Thymus (tissue), 11 donors: Measurements from ENCODE around the gene NGDN. TPM values are rescaled to one million over a fixed set of nuclear protein-coding genes. Genes with fewer than 3 reads are reported as not detected.

Experiments
- DNase-seq, 9 donors: peaks; one replicate each; pipeline ENCODE4 v3.0.0-alpha.2; 2013; ENCODE audit warnings: low spot score in 9 of 9, low read depth in 6 of 9, missing footprints in 1 of 9
- H3K27ac ChIP-seq, 2 donors: one replicate each; pipeline ENCODE4 v1.5.1; 2013; ENCODE audit warnings: control low read depth in 1 of 2, low read depth in 1 of 2, low read length in 1 of 2, mild to moderate bottlenecking in 1 of 2, moderate library complexity in 1 of 2
- H3K27me3 ChIP-seq, 2 donors: one replicate each; pipeline ENCODE4 v1.5.1; 2013; ENCODE audit warnings: low read length in 1 of 2; ENCODE audit not compliant: control insufficient read depth in 2 of 2, insufficient read depth in 1 of 2
- H3K36me3 ChIP-seq, 2 donors: one replicate each; pipeline ENCODE4 v1.5.1; 2013; ENCODE audit warnings: low read length in 1 of 2, mild to moderate bottlenecking in 1 of 2, moderate library complexity in 1 of 2; ENCODE audit not compliant: control insufficient read depth in 2 of 2, insufficient read depth in 2 of 2
- H3K4me1 ChIP-seq, 2 donors: one replicate each; pipeline ENCODE4 v1.5.1; 2013; ENCODE audit warnings: low read length in 2 of 2; ENCODE audit not compliant: control insufficient read depth in 2 of 2, insufficient read depth in 2 of 2
- H3K4me3 ChIP-seq, 2 donors: one replicate each; pipeline ENCODE4 v1.5.1; 2013; ENCODE audit warnings: low read length in 2 of 2, control low read depth in 1 of 2, mild to moderate bottlenecking in 1 of 2
- H3K9me3 ChIP-seq, 2 donors: one replicate each; pipeline ENCODE4 v1.5.1; 2013; ENCODE audit warnings: low read length in 1 of 2, mild to moderate bottlenecking in 1 of 2; ENCODE audit not compliant: control insufficient read depth in 2 of 2, insufficient read depth in 1 of 2
- WGBS: extraction: QIAGEN DNeasy Blood & Tissue Kit; methylation state at CpG from one replicate; pipeline ENCODE4 v1.1.7; 2013; 5-methylcytosine and 5-hydroxymethylcytosine counted together
- polyA plus RNA-seq: library from polyadenylated mRNA; stranded (reverse); fragments of 200-250 nt; gene quantifications from one replicate; pipeline ENCODE4 v1.2.3, GENCODE V29; 2013
- total RNA-seq: library from RNA; stranded (reverse); fragments of 120-200 nt; gene quantifications from one replicate; pipeline ENCODE4 v1.2.4, GENCODE V29; 2013
- donor health status: healthy.

Gene NGDN
- total and polyA plus RNA-seq, 2 donors = 49.6 to 66.0 TPM

DNA sequence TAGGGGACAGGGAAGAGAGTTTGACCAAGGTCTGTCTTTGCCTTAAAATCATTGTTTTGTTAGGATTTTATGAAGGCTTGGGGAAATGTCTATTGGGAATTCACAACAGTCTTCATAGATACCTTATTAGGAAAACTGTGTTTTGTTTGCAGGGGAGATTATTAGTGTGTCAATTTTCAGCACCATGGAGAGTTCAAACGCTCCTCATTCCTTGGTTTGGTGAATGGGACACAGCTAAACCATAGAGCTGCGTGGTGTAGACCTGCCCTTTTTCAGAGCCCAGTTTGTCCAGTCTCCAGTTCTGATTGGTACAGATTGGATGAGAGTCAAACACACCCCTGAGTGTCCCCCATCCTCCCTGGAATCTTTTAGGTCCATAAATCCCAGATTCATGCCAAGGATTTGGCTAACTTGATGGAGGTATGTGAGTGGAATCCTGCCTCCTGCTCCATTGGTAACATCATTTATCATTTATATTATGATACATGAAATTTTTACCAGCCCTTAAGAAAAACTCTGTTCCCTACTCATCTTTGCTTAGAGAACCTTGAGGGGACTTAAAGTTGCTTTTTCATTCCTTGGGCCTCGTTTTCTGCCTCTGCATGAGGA is 12.0 kb downstream of the NGDN start:
- peak in 2 of 9 donors; percentile 22 to 31 for DNase-seq
- no peak overlapping the region for H3K27ac ChIP-seq
- H3K27me3 ChIP-seq = no peaks in the 10 kb centered on the region
- H3K36me3 ChIP-seq = peaks cover 20 to 26% of the 10 kb centered on the region in 2 donors
- WGBS = 95% methylated on average over 3 of the region's 3 CpGs
- no peak overlapping the region for H3K4me3 ChIP-seq
- H3K9me3 ChIP-seq = no peaks in the 10 kb centered on the region
- peaks cover 0 to 14% of the 10 kb centered on the region in 2 donors for H3K4me1 ChIP-seq

DNA sequence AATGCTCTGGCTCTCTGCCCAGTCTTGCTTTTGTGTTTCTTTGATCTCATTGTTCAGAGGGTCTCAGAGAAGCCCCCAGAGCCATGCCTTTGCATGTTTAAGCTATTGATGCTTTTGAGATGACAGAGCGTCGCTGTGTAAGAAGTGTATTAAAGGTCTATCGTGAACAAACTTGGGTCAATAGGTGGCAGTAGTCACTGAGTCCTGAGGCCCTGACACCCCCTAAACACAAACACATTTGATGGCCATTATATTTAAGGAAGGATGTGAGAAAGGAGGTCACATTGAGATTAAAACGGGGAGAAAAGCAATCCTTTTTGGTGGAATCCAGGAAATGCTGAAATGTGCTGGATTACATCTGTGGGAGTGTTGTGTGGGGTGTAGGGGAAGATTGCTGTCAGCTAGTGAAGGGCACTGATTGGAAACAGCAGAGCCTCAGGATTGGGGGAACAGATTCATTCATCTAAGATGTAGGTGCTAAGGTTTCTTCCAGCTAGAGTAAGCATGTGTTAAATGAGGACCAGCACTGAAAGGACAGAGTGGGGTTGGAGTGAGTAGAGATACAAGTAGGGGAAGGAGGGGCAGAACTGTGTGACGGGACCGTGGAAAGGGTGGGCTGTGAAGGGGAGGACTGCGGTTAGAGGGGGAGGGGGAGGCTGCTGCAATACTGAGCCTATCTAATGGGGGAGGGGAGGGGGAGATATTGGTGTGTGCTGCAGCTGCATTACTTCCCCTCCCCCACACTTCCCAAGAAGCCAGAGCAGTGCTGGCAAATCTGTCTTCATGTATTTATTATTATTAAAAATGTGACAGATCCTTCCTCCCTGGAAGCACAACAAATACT is 12.7 kb downstream of the NGDN start:
- Histone ChIP-seq H3K27me3 (no peaks in the 10 kb centered on the region), H3K36me3 (peaks cover 14 to 18% of the 10 kb centered on the region in 2 donors), H3K4me3 (no peak overlapping the region), H3K4me1 (peaks cover 0 to 14% of the 10 kb centered on the region in 2 donors), H3K27ac (no peak overlapping the region), H3K9me3 (no peaks in the 10 kb centered on the region)
- peak in 3 of 9 donors; percentile 25 to 38 (median 30) for DNase-seq
- WGBS = 89% methylated on average over 7 of the region's 7 CpGs

DNA sequence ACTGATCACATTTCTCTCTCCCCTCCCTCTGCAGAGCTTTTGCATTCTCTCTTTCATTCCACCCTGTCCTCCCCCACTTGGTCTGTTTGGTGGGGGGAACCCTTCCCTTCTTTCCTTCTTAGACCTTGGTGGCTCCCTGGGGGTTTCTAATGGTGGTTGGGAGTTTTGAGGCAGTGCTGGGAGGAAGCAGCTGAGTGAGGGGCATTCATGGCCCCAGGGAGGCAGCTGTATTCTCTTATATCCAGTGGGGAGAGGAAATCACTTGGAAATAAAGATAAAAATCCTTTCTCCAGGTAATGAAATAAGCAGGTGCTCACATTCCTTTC is 13.3 kb downstream of the NGDN start:
- DNase-seq = no peak
- Histone ChIP-seq H3K27me3 (no peaks in the 10 kb centered on the region), H3K4me3 (no peak overlapping the region), H3K36me3 (peaks cover 8 to 13% of the 10 kb centered on the region in 2 donors), H3K4me1 (peaks cover 0 to 14% of the 10 kb centered on the region in 2 donors), H3K27ac (peak overlapping the region in 1 of 2 donors; percentile 24), H3K9me3 (no peaks in the 10 kb centered on the region)

DNA sequence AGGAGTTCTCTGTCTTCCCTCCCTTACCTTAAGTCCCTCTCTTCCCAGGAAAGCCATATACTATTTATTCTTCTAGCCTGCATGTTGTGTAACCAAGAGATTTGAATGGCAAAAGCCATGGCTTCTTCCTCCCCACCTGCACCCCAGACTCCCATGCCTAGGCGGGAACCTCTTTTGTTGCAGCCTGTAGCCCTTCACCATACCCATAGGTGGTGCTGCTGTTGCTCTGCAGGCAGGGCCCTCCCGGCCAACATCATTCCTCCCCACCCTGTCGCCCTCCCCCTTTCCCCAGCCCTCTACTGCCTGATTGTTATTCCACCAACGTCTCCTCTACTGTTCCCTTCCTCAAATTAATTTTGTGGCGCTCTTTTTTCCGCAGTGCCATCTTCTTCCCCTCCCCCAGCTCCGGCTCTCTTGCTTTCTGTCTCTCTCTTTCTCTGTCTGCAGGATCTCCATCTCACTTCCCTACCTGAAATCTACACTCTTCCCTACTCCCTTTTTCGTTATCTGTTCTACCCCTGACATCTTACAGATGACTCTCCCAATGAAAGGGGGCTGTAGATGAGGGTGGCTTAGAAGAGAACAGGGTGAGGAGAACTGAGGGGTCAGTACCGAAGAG is 13.8 kb downstream of the NGDN start:
- peaks cover 7 to 10% of the 10 kb centered on the region in 2 donors for H3K36me3 ChIP-seq
- WGBS = 78% methylated on average over 9 of the region's 9 CpGs

DNA sequence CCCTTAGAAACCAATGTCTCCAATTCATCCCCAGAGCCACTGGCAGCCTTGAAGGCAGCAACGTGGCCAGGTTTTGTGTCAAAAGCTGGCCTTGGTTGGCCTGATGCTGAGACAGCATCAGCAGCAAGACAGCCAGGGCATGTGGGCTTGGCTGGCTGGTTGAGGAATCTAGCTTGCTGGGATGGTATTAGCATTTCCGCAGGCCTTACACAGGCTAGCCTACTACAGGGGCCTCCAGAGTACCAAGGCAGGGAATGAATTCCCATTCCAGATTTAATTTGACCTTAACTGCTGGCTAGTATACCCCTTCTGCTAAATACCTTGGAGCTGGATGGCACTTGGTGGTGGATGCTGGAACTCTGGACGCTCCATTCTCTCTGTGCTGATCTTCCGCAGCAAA is 15.8 kb downstream of the NGDN start:
- WGBS = 98% methylated on average over 4 of the region's 4 CpGs
- no peaks in the 10 kb centered on the region for H3K27me3 ChIP-seq
- peaks cover 0 to 14% of the 10 kb centered on the region in 2 donors for H3K4me1 ChIP-seq
- no peaks in the 10 kb centered on the region for H3K9me3 ChIP-seq
- no peak overlapping the region for H3K4me3 ChIP-seq
- H3K27ac ChIP-seq = no peak overlapping the region
- H3K36me3 ChIP-seq = peaks cover 6 to 7% of the 10 kb centered on the region in 2 donors
- no peak for DNase-seq

More for the DNA sequence above, 13.8 kb downstream of the NGDN start:
- no peaks in the 10 kb centered on the region for H3K27me3 ChIP-seq
- no peak overlapping the region for H3K4me3 ChIP-seq
- DNase-seq = peak in 3 of 9 donors; percentile 25 to 51 (median 42)
- H3K4me1 ChIP-seq = peaks cover 0 to 14% of the 10 kb centered on the region in 2 donors
- peak overlapping the region in 1 of 2 donors; percentile 24 for H3K27ac ChIP-seq
- no peaks in the 10 kb centered on the region for H3K9me3 ChIP-seq

DNA sequence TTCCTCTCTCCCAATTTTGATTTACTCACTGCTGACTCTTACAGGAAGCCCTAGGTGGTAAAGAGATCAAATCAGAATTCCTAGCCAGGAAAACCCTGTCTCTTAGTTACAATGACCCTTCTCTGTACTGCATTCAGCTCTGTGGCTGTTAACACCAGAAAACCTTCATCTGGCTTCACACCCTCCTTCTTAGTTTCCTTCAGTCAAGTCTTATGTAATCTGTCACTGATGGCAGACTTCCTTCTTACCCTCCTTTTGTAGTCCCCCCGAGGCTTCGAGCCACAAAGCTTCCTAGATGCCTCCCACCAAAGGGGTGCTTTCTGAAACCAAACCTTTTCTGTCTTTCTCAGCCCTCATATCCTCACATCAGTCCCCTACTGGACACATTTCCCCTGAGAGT is 16.5 kb downstream of the NGDN start:
- H3K4me1 ChIP-seq = peaks cover 0 to 14% of the 10 kb centered on the region in 2 donors
- H3K4me3 ChIP-seq = no peak overlapping the region
- H3K9me3 ChIP-seq = no peaks in the 10 kb centered on the region
- H3K27ac ChIP-seq = no peak overlapping the region
- peaks cover 3 to 7% of the 10 kb centered on the region in 2 donors for H3K36me3 ChIP-seq
- no peak for DNase-seq
- H3K27me3 ChIP-seq = no peaks in the 10 kb centered on the region
- 65% methylated on average over 2 of the region's 2 CpGs for WGBS

DNA sequence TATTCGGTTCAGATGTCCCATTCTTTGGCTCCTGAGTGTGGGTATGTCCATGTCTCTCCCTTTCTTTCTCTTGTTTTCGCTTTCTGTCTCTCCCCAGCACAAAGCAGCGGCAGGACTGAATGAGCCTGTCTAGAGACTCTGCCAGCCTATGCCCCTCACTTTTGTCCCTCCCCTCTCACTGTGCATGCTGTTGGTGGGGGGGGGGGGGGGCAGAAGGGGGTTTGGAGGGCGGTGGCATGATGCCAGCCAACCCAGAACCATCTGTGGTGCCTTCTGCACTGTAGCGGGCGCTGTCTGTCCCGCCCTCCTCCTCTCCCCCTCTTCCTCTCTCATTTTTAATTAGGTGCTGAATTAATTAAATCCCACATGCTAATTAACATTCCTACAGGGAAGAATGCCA is 17.7 kb downstream of the NGDN start:
- WGBS = 96% methylated on average over 7 of the region's 7 CpGs
- Histone ChIP-seq H3K9me3 (no peaks in the 10 kb centered on the region), H3K4me3 (no peak overlapping the region), H3K36me3 (peaks cover 3 to 7% of the 10 kb centered on the region in 2 donors), H3K27ac (no peak overlapping the region), H3K27me3 (no peaks in the 10 kb centered on the region), H3K4me1 (peaks cover 0 to 11% of the 10 kb centered on the region in 2 donors)
- no peak for DNase-seq

DNA sequence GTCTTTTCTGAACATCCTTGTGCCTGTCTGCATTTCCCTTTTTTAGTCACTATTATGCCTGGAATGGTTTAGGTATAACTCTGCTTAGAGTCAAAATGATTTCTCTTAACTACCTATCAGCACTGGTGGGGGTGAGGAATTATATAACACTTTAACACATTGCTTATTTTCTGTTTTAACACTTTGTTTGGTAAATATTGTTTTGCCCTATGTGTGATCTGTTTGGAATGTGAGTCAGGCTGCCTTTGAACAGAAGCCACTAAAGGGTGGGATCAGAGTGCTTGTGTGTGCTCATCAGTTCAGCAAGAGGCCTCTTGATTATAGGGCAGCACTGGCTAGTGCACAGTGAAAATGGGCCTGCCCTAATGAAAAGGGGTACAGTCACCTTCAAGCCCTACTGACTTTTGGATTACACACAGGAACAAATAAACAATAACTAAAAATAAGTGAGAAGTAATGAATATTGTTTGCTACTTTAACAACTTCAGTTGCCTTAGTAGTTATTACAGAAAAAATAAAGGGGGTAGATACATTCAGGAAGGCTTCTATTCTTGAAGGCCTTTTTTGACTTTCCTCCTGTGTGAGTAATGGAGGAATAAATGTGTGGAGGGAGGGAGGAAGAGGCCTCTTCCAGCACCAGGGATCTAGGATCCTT is 23.2 kb downstream of the NGDN start:
- Histone ChIP-seq H3K4me1 (no peaks in the 10 kb centered on the region), H3K36me3 (peaks cover 0 to 5% of the 10 kb centered on the region in 2 donors), H3K9me3 (no peaks in the 10 kb centered on the region), H3K27me3 (no peaks in the 10 kb centered on the region), H3K27ac (no peak overlapping the region), H3K4me3 (no peak overlapping the region)
- no peak for DNase-seq

DNA sequence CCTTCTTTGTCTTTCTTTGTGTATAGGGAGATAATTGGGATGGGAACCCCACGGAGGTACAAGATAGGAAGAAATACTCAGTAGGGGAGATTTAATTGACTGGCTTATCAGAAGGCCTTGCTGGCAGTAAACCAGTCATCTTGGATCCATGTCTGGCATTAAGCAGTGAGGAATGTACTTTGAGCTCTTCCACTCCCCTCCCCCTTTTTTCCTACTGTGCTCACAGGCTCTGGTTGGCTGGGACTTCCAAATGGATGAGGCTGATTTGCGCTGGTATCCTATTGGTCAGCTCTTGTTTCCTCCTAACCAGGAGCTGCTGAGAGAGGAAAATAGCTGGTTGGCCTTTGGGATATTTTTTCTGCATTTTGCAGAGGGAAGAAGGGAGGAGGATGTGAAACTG is 24.7 kb downstream of the NGDN start:
- Histone ChIP-seq H3K4me1 (no peaks in the 10 kb centered on the region), H3K27me3 (no peaks in the 10 kb centered on the region), H3K36me3 (peaks cover 0 to 5% of the 10 kb centered on the region in 2 donors), H3K27ac (no peak overlapping the region), H3K4me3 (no peak overlapping the region), H3K9me3 (no peaks in the 10 kb centered on the region)
- WGBS = 98% methylated on average over 2 of the region's 2 CpGs
- DNase-seq = no peak
